Mucosa of gallbladder (tissue), 1 donor: ENCODE measurements around the gene THOC3. TPM values are rescaled to one million over a fixed set of nuclear protein-coding genes. Genes with fewer than 3 reads are reported as not detected.
"Not testable (repeated sequence)": the region's sequence is repeated elsewhere in the genome, so short reads cannot be mapped to it uniquely, and the experiment has no call there.

Experiments used
- DNase-seq: peaks from one replicate; pipeline ENCODE4 v3.0.0-alpha.2; 2020; ENCODE audit warnings: low spot score
- total RNA-seq: library from RNA; stranded (reverse); gene quantifications from one replicate; pipeline ENCODE4 v1.2.1, GENCODE V29; 2021
- donor health status: DM: no; HTN: no; CAD: no.

THOC3 gene
- 45.8 TPM for total RNA-seq

- peak; percentile 78 for DNase-seq
Measured at GRCh38 chr5:175967471-175968372, at the start of gene THOC3. THOC3 (minus strand) TSS chr5:175968315; CDS start chr5:175968208, 107 bp downstream.

GRCh38 chr5:176017324-176017723, 49.2 kb upstream of the THOC3 start:
- DNase-seq: not testable (repeated sequence)

GRCh38 chr5:176014360-176014759, 46.2 kb upstream of the THOC3 start:
- not testable (repeated sequence) for DNase-seq

GRCh38 chr5:176011088-176011487, 43.0 kb upstream of the THOC3 start:
- DNase-seq: not testable (repeated sequence)

GRCh38 chr5:176010202-176010601, 42.1 kb upstream of the THOC3 start:
- not testable (repeated sequence) for DNase-seq

- DNase-seq: not testable (repeated sequence)
Measured at GRCh38 chr5:176007220-176007619, 39.1 kb upstream of the THOC3 start.

GRCh38 chr5:176006819-176007218, 38.7 kb upstream of the THOC3 start:
- DNase-seq: not testable (repeated sequence)

GRCh38 chr5:175997979-175998378, 29.9 kb upstream of the THOC3 start:
- not testable (repeated sequence) for DNase-seq

GRCh38 chr5:175997495-175997894, 29.4 kb upstream of the THOC3 start:
- DNase-seq: not testable (repeated sequence)

GRCh38 chr5:175996791-175997190, 28.7 kb upstream of the THOC3 start:
- DNase-seq: not testable (repeated sequence)

GRCh38 chr5:175995506-175995905, 27.4 kb upstream of the THOC3 start:
- not testable (repeated sequence) for DNase-seq

- not testable (repeated sequence) for DNase-seq
Measured at GRCh38 chr5:175979371-175979995, 11.4 kb upstream of the THOC3 start.

GRCh38 chr5:175968381-175968780, 266 bp upstream of the THOC3 start:
- DNase-seq: not testable (repeated sequence)

GRCh38 chr5:175962329-175962728, 5.8 kb downstream of the THOC3 start:
- DNase-seq: not testable (repeated sequence)

GRCh38 chr5:175960228-175960627, 7.9 kb downstream of the THOC3 start:
- DNase-seq: not testable (repeated sequence)

- DNase-seq: not testable (repeated sequence)
Measured at GRCh38 chr5:175958515-175958914, 9.6 kb downstream of the THOC3 start.

GRCh38 chr5:175954107-175954506, 14.0 kb downstream of the THOC3 start:
- DNase-seq: not testable (repeated sequence)

GRCh38 chr5:175952810-175953209, 15.3 kb downstream of the THOC3 start:
- DNase-seq: not testable (repeated sequence)

- DNase-seq: not testable (repeated sequence)
Measured at GRCh38 chr5:175951339-175951969, 16.7 kb downstream of the THOC3 start.

- not testable (repeated sequence) for DNase-seq
Measured at GRCh38 chr5:175948329-175949108, 19.6 kb downstream of the THOC3 start.

GRCh38 chr5:175943253-175943652, 24.9 kb downstream of the THOC3 start:
- DNase-seq: not testable (repeated sequence)
